Kidney capillary endothelial cell (primary cell): ENCODE data around the gene VAMP3.

ENCODE experiments used
- DNase-seq: peaks from one replicate; pipeline ENCODE4 v3.0.0-alpha.2; 2018; ENCODE audit warnings: low spot score

Gene VAMP3

DNA sequence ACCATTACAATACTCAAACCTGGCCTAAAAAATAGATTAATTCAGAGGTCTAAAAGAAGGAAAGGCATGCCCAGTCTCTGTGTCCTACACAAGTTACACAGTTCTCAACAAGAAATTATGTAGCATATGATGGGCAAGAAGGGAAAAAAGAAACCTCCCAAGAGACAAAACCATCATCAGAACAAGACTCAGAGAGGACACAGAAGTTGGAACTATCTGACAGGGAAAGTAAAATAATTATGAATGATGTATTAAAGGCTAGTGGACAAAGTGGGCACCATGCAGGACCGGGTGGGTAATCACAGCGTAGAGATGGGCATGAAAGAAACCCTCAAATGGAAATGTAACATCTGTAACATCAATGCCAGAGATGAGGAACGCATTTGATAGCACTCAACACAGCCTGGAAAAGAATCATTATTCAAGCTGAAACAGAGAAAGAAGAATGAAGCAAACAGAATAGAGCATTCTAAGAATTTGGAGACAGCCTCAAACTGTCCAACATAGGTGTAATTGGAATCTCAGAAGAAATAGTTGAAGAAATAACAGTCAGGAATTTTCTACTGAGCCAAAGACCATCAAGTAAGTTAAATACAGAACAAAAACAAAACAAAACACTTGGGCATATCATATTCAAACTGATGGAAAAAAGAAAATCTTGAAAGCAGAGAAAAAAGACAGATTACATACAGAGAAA is 42.7 kb downstream of the VAMP3 start:
- DNase-seq: no peak

DNA sequence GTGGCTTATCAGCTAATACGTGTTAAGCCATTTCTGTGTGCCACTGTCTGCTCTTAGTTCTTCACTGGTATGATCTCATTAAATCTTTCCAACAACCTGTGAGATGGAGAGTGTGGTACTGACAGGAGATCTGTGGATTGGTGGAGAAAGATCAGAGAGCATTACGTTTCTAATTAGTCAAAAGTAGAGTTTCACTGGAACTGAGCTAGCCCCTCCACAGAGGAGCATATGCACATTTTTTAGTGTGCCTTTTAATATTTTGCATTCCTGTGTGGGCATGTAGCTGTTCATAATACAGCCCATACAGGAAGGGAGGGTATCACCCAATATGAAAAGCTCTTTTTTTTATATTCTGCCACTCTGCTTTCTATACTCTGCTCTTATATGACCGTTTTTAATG is 50.2 kb downstream of the VAMP3 start:
- no peak for DNase-seq

DNA sequence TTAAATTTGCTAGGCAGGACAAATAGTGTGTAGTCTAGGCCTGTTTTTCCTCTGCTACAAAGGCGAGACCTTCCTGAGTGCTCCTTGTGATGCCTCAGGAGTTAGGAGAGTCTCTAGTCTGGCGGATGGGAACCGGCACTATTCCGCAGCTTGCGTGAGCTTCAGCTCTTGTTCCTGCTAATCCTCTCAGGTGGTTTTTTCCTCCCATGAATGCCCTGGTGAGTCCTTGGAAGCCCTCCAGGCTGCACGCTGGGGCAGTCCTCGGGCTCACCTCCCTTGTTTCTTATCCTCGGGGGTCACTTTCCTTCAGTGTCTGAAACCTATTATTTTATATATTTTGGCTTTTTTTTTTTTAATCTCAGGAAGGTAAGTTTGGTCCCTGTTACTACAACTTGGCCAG is 53.6 kb downstream of the VAMP3 start:
- no peak for DNase-seq

- no peak for DNase-seq
Observed at GRCh38 chr1:7826363-7826762, 55.3 kb downstream of the VAMP3 start.

DNA sequence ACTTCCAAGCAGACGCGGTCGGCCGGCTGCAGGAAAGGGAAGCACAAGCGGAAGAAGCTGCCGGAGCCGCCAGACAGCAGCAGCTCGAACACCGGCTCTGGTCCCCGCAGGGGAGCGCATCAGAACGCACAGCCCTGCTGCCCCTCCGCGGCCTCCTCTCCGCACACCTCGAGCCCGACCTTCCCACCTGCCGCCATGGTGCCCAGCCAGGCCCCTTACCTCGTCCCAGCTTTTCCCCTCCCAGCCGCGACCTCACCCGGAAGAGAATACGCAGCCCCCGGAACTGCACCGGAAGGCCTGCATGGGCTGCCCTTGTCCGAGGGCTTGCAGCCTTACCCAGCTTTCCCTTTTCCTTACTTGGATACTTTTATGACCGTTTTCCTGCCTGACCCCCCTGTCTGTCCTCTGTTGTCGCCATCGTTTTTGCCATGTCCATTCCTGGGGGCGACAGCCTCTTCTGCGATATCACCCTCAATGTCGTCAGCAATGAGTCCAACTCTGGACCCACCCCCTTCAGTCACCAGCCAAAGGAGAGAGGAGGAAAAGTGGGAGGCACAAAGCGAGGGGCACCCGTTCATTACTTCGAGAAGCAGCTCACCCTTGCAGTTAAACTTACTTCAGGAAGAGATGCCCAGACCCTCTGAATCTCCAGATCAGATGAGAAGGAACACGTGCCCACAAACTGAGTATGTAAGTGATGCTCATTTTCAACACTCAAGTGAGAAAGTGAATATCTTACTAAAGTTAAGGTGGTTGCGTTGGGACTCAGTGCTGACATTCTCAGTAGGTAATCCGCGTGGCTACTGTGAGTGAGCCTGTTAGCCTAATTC is 56.2 kb downstream of the VAMP3 start:
- DNase-seq: no peak
